K562 (cell line): ENCODE measurements around the gene TMEM203. TPM values are rescaled to one million over a fixed set of nuclear protein-coding genes. Genes with fewer than 3 reads are reported as not detected.

Experiments used
- CSDE1 ChIP-seq, 2 experiments: fragments of 450-650 bp; IDR thresholded peaks; 2 replicates each; pipeline ENCODE4 v1.6.1; 2016; ENCODE audit warnings: mild to moderate bottlenecking in 1 of 2
- FIP1L1 ChIP-seq: fragments of 200-400 bp; formaldehyde crosslinking; IDR thresholded peaks from 2 replicates; pipeline ENCODE4 v1.6.1; 2018; ENCODE audit warnings: mild to moderate bottlenecking, low read depth, low read length; ENCODE audit not compliant: poor library complexity, severe bottlenecking
- PTBP1 ChIP-seq: fragments of 200-400 bp; formaldehyde crosslinking; IDR thresholded peaks from 2 replicates; pipeline ENCODE4 v1.6.1; 2017; ENCODE audit warnings: low read depth, low read length
- SRSF1 ChIP-seq: fragments of 200-400 bp; formaldehyde crosslinking; IDR thresholded peaks from 2 replicates; pipeline ENCODE4 v1.6.1; 2017; ENCODE audit warnings: mild to moderate bottlenecking, low read depth, low read length, moderate library complexity
- ZNF77 ChIP-seq: fragments of 250-450 bp; sonication (Bioruptor Pico); IDR thresholded peaks from 2 replicates; pipeline ENCODE4 v1.5.0; 2020
- polyA plus RNA-seq, 8 experiments: library from polyadenylated mRNA; depleted of rRNA in 4 of 8; stranded (reverse) in 5 of 8; unstranded in 3 of 8; fragments of >200 nt; fragmentation: Nextera tagmentation in 2 of 8; fragmentation: Illumina TruSeq in 1 of 8; extraction: Ambion mirVana in 2 of 8; extraction: Trizol in 1 of 8; gene quantifications; 2 replicates each; pipeline versions ENCODE4 v1.2.1 to v1.2.3, GENCODE V29; 2011 to 2014; ENCODE audit warnings: inconsistent platforms in 1 of 8, missing spikeins in 1 of 8
- total RNA-seq, 7 experiments: library from RNA; depleted of rRNA in 6 of 7; stranded (reverse); fragments of >200 nt in 6 of 7; fragmentation: Illumina TruSeq in 2 of 7; extraction: Trizol in 2 of 7; gene quantifications; 2 replicates each; pipeline versions ENCODE4 v1.2.1 to v1.2.3, GENCODE V29; 2011 to 2021; ENCODE audit warnings: low replicate concordance in 1 of 7
- TF ChIP-seq, protein P1 (sequence below): sonication (generic); formaldehyde crosslinking; IDR thresholded peaks from 2 replicates; pipeline ENCODE4 v1.8.0; 2022; ENCODE audit warnings: mild to moderate bottlenecking, missing genetic modification reagents, borderline replicate concordance

Gene TMEM203
- total and polyA plus RNA-seq, 9 of the 15 experiments (the other 6 are each of a cell fraction or from before 2014, with no cell fraction given) = 8.8 to 59.5 (median 37.6) TPM

DNA sequence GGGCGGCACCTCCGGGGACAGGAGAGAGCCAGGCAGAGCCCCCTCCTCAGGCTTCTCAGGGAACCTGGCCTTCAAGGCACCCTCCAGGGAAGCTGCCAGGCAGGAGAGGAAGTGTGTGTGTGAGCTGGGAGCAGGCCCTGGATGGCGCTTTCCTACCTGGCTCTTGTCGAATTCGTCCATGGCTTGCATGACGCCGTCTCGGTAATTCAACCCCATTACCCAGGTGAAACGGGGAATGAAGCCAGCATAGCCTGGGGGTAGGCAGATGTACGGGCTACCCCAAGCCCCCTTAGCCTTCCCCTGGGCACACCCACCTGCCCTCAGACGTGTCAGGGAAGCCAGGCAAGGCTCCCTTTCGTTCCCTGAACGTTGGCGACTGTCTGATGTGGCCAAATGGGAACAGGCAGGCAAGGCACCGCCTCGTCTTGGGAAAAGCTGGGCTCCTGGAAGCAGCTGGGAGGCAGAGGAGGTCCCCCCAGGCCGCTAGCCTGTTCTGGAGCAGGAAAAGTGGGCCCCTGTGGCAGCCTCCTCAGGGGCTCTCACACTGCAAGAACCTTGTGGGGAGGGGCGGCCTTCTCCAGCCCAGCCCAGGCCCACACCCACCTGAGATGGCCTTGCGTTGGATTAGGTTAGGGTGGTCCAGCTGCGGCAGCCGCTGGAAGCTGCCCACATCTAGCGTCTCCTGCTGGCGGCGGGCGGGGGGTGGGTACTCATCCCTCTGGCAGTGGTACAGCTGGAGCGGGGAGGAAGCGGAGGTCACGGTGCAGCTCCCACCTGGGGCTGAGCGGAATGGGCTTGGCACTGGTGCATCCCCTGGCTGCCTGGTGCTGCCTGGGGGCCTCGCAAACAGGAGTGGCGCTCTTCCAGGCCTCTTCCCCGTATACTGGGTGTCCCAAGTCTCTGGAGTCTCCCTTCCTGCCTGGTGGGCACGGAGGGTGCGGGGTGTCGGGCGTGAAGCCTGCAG, 39.3 kb upstream of the TMEM203 start (continued):
- TF ChIP-seq FIP1L1 (peak; percentile 56), CSDE1 (IDR thresholded peaks at IDR 0.05) (no peak), ZNF77 (0 out of 2 replicates have a peak, but pooled peaks have one; percentile 4), SRSF1 (no peak), PTBP1 (0 out of 2 replicates have a peak, but pooled peaks have one; percentile 23)
- TF ChIP-seq, protein P1, sequence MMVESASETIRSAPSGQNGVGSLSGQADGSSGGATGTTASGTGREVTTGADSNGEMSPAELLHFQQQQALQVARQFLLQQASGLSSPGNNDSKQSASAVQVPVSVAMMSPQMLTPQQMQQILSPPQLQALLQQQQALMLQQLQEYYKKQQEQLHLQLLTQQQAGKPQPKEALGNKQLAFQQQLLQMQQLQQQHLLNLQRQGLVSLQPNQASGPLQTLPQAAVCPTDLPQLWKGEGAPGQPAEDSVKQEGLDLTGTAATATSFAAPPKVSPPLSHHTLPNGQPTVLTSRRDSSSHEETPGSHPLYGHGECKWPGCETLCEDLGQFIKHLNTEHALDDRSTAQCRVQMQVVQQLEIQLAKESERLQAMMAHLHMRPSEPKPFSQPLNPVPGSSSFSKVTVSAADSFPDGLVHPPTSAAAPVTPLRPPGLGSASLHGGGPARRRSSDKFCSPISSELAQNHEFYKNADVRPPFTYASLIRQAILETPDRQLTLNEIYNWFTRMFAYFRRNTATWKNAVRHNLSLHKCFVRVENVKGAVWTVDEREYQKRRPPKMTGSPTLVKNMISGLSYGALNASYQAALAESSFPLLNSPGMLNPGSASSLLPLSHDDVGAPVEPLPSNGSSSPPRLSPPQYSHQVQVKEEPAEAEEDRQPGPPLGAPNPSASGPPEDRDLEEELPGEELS (CRISPR knock-in tag) = 0 out of 2 replicates have a peak, but pooled peaks have one; percentile 33
